NCI-H2171 treated with DMSO at 0.1 percent for 48 hours (cell line): Measurements from ENCODE around the gene CER1.
"Not testable (repeated sequence)": the region's sequence is repeated elsewhere in the genome, so short reads cannot be mapped to it uniquely, and the experiment has no call there.

Experiments used
- DNase-seq: peaks from one replicate; lab custom pipeline; 2025; lab: John Stamatoyannopoulos, UW

Gene CER1

DNA sequence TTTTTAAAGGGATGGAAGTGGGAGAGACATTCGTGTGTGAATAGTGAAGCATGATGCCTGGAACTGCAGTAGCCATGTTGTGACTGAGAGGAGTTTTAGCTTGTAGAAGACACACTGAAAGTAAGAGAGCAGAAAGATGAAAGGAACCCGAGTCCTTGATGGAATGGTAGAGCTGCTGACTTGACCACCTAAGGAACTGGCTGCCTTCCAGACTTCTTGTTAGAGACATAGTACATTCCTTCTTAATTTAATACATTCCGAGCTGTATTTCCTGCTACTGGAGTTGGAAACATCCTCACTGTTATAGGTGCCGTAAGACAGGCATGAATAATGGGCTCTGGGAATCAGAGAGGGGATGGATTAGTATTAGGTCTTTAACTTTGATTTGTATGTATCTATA, 7.4 kb downstream of the CER1 start:
- DNase-seq = no peak

DNA sequence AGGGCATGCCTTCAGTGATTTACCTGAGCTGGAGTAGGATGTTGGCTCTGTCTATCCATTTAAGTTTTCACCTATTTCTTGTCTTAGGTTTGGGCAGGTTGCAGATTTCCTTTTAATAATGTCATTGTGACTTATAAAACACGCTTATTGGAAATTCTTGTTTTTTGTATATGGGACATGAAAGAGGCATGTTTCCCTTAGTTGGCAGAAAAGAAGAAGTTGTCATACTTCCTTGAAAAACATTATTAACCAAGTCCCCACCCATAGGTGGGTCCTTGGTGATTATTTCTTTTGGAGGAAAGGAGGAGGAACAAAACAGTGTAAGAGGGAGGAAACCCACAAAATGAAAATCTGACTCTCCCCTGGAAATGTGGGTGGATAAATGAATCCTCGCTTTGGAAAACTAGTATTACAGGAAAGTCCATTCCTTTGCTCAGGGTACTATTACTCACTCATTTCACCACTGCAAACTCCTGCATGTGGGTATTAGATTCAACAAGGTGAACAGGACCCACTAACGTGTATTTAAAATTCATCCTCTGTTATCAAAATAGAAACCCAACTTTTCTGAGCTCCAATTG, 9.3 kb downstream of the CER1 start:
- no peak for DNase-seq

DNA sequence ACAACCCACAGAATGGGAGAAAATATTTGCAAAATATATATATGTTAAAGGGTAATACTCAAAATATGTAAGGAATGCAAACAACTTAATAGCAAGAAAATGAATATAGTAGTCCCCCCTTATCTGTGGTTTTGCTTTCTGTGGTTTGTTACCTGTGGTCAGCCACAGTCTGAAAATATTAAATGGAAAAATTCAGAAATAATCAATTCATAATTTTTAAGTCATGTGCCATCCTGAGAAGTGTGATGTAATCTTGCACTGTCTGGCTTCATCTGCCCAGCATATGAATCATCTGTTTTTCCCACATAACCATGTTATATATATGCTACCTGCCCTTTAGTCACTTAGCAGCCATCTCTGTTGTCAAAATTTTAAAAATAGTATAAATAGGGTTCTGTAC, 11.7 kb downstream of the CER1 start:
- no peak for DNase-seq

DNA sequence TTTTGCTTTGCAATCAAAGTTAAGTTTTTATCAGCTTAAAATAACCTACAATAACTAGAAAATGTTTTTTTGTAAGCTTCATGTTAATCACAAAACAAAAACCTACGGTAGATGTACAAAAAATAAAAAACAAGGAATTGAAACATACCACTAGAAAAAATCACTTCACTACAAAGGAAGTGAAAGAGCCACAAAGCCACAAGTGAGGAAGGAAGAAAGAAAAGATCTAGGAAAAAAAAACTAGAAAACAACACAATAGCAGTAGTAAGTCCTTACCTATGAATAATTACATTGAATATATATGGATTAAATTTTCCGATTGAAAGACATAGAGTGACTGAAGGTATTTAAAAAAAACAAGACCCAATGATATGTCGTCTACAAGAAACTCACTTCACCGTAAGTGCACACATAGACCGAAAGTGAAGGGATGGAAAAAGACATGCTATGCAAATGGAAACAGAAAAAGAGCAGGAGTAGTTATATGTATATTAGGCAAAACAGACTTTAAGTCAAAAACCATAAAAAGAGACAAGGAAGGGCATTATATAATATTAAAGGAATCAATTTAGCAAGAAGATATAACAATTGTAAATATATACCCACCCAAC, 15.9 kb downstream of the CER1 start:
- no peak for DNase-seq

DNA sequence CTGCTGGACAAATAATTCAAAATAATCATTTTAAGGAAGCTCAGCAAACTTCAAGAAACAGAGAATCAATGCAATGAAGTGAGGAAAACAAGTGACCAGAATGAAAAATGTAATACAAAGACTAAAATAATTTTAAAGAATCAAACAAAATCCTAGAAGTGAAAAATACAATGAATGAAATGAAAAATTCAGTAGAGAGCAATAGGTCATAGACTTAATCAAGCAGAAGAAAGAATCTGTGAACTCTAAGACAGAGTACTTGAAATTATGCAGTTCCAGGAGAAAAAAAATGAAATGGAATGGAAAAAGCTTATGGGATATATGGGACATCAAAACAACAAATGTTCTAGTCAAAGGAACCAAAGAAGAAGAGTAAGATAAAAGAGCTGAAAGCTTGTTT, 17.5 kb downstream of the CER1 start:
- DNase-seq = no peak

DNA sequence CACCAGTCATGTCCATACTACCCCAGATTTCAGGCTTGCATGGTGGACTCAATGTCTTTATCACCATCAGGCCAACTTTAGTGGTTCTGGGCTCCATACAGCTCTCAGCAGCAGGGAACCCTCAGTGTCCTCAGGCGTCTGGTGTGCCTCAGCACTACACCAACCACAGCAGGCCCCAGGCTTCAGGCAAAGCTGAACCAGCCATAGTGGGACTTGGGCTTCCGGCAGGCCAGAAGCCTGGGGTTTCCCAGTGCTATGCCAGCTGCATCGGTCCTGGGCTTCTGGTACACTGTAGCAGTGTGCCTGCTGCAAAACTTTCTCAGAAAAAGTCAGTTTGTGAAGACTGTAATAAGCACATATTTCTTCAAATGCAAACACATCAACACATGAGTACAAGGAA, 18.3 kb downstream of the CER1 start:
- DNase-seq = no peak

DNA sequence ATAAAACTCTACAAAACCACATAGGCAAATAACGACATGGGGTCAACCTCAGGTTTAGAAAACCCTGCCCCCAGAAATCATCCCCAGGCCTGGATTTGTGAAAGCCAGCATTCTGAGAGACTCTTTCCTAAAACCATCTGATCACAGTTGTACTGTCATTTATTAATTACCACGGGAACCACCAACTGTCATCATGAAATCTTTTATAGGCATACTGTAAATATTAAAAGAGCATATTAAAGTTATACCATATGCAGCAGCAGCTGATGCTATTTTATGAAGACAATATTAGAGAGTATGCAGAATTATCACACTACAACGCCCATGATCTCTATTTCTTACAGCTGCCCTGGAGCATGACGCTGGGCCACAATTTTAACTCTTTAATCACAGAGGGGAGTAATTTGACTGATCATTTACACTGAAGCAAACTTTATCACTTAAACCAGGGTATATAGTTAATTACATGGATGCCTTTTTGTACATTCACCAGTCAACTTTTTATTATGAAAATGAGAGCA, 20.3 kb downstream of the CER1 start:
- DNase-seq = no peak

DNA sequence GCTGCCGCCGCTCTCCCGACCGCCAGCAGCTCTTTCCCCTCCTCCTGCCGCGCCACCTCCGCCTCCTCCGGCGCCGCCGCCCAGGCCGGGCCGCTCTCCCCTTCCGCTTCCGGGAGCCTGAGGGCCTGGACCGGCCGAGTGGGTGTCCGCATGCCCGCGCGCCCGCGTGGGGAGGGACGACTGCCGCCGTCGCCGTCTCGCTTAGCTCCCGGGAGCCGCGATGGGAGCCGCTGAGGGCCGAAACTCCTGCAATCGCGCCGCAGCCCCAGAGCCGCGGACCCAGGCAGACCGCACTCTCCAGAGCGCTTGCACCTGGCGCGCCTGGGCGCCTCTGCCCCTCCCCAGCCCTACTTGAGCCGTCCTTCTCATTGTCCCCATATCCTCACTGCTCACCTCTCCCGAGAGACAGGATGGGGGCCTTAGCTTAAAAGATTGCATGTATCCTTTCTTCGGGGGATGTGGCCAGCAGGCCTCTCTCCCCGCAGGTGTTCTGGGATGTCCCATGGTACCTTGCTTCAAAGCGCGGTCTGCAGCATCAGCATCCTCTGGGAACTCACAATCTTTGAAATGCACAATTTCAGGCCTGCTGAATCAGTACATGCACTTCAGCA, 29.2 kb downstream of the CER1 start, which contains the start of gene ZDHHC21:
Gene ZDHHC21, minus strand, starts transcription at position 182 of the 611 bp plus-strand sequence. CDS start 19,092 bp downstream, outside the sequence.
- DNase-seq = peak; percentile 49

DNA sequence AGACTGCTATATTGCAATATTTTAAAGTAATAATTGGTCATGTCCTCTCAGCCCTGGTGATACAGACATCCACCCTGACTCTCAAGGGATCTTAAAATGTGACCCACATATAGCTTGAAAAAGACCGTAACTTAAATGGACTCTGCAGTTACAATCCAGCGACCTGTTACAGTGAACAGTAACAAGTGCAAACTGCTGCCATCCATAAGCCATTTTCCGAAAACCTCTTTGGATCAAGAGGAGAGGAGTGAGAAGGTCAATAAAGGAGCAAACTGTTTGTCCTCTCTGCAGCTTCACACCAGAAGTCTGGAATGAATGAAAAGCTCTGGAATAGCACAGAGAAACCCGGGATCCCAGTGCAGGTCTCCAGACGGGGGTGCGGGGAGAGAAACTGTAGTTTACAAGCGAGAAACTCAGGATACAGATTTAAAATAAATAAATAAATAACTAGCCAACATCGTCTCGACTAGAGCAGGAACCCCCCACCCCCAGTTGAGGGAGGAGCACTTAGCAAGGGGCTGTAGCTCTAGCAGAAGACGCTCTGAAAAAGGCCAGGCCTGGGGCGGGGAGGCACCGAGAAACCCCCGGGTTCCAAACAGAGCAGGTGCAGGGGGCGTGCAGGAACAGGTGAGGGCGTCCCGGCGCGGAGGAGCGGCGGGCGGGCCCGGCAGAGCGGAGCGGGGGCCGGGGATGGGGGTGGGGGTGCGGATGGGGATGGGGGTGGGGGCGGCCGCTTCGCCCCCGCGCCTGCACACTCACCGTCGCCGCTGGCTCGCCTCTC, 29.9 kb downstream of the CER1 start:
- DNase-seq = peak; percentile 49

DNA sequence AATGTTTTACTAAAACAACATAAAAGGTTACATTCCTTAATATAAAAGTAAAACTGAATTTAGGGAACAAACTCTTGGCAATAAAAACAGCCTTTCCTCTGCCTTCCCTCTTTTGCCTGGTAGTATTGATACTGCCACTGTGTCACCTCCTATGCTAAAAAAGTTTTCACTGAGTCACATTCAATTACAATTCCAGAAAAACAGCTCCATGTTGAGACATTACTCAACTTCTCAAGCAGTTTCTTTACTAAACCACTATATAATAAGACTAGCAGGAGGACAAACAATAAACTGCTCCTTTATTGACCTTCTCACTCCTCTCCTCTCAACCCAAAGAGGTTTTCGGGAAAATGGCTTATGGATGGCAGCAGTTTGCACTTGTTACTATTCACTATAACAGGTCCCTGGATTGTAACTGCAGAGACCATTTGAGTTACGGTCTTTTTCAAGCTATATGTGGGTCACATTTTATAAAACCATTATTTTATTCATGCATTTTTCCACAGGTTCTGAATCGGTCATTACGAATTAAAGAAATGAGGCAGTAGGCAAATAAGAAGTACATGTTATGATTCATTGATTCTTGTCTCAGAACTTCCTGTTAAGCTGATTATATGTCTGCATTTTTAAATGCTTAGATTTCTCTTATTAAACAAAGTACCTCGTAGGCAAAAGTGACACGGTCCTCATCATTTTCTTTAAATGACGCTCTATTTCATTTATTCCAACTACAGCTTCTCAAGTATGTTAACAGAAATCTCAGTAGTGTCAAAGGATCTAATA, 31.4 kb downstream of the CER1 start:
- DNase-seq = no peak

DNA sequence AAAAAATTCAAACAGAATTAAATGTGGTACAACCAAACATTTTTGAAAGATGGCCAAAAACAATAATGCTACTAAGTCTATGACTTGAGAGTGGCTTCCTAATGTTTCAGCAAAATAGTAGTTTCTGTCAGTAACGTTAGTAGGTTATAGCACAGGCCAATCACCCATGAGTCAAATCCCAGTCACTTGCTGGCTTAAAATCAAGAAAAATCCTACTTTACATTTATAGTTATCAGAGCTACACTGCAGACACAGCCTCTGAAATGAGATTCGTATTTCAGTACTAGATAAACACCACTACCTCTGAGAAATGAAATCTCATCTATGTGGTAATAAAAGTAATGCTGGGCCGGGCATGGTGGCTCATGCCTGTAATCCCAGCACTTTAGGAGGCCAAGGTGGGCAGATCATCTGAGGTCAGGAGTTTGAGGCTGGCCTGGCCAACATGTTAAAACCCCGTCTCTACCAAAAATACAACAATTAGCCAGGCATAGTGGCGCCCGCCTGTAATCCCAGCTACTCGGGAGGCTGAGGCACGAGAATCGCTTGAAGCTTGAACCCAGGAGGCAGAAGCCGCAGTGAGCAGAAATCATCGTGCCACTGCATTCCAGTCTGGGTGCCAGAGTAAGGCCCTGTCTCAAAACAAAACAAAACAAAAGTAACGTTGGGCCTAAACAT, 35.4 kb downstream of the CER1 start:
- no peak for DNase-seq

DNA sequence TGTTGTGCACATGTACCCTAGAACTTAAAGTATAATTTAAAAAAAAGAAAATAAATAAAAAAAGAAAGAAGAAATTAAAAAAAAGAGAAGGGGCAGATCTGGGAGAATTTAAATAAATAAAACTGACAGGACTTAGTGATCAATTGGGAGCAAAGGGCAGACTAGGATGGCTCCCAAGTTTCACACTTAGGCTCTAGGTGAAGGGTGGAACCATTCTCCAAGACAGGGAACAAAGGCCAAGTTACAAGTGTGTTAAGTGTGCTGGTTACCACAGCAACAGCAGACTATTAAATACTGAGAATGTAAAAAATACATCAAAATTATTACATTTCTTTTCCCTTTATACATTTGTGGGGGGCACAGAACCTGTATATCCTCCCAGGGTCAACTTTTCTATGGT, 36.4 kb downstream of the CER1 start:
- no peak for DNase-seq

DNA sequence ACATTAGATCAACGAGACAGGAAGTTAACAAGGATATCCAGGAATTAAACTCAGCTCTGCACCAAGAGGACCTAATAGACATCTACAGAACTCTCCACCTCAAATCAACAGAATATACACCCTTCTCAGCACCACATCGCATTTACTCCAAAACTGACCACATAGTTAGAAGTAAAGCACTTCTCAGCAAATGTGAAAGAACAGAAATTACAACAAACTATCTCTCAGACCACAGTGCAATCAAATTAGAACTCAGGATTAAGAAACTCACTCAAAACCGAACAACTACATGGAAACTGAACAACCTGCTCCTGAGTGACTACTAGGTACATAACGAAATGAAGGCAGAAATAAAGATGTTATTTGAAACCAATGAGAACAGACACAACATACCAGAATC, 39.9 kb downstream of the CER1 start:
- DNase-seq = not testable (repeated sequence)

DNA sequence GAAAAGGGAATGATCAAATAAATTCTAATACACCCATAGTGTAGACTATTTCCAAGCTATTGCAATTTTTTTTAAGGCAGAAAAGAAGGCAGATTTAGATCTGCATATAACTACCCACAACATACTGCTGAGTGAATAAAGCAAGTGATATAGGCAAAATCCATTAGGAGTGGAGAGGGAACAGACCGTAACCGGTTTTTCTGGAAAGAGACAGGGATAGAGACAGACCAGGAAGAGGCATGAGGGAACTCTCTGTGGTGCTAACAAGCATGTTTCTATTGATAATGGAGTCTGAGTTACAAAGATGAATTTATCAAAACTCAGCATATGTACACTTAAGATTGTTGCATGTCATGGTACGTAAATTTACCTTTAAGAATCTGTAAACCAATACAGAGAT, 43.8 kb downstream of the CER1 start:
- DNase-seq = no peak

DNA sequence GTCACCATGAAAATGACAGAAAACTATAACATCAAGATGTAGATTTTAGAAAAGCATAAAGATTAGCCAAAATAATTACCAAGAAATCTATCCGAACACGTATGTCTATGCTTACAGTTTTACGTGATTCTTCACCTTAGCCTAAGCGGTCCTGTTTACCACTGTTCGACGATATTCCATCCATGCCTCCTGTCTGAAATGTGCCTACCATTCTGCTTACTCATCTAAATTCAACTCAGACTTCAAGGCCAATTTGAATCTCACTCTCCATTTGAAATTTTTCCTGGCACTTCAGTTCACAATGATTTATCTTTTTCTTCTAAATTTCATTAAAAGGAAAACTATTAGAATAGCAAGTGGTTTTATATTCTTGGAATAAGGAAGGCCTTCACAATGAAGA, 44.7 kb downstream of the CER1 start:
- no peak for DNase-seq

DNA sequence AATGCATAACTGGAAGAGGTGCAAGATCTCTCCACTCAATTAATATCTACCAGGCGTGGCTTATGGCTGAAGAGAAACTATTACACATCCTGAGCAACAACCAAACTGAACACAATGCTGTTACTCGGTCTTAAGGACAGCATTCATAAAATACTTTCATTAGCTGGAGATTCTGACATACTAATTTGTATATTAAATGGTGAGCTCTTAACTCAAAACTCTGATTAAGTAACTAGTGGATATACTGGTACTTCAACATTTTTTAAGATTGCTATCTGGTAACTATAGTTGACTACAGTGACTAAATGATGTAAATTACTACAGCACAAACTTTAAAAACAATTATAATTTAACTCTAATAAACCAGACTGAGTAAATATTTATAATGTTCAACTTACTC, 45.1 kb downstream of the CER1 start:
- no peak for DNase-seq

DNA sequence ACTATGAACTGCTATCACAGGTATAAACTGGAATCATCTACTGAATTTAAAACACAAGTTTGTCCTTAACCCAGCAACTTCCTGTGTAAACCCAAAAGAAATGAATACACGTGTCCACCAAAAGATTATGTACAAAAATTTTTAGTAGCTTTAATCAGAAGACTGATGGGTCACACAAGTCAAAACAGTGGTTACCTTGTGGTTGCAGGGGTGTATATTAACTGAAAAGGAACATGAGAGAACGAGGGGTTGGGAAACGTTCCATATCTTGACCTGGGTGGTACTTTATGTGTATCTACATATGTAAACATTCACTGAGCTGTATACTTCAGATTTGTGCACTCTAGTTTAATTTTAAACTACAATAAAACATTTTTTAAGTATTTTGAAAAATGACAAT, 47.9 kb downstream of the CER1 start:
- DNase-seq = no peak

DNA sequence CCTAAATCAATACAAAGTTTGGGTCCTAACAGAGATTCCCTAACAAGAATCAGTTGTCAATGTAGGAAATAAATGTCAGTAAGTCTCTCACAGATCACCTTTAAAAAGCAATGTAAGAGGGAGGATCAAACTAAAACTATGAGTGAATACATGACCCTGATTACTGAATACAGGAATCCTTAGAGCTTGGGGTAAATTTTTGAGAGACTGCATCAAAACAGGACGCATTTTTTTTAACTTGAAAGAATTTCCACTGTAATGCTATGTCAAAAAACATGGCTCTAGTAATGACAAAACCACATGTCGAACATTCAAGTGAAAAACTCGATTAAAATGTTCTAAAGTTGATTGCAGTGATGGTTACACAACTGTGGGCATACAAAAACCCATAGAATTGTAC, 51.2 kb downstream of the CER1 start:
- no peak for DNase-seq

DNA sequence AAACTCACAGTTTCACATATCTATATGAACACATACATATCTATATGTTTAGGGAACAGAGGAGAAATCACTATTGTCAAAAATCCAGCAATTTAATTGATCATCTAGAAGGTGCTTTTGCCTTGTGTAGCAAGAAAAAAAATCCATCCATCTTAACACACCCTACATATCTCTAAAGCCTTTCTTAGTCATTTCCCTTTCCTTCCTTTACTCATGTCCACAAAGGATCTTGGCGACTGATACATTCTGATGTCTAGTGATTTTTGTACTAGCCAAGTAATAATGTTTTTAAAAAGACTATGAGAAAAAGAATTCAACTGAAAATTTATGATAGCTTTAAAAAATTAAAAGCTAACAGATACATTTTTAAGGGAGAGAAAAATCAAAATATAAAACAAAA, 51.8 kb downstream of the CER1 start:
- no peak for DNase-seq
